HepG2 (cell line): ENCODE results near the gene CLEC7A. TPM values are rescaled to one million over a fixed set of nuclear protein-coding genes. Genes with fewer than 3 reads are reported as not detected.

ENCODE experiments used
- ATAC-seq: fragments of 200-7000 bp; cut with Tn5 transposase; 3 replicates; pipeline ENCODE4 v1.9.1; 2020; ENCODE audit warnings: mild to moderate bottlenecking, moderate library complexity
- BruUV-seq: library from RNA; stranded (reverse); fragments of 400-500 nt; replicated peaks from 2 replicates; lab custom pipeline; 2021; lab: Mats Ljungman, UMichigan
- CTCF ChIA-PET: fragments of 300-600 bp; formaldehyde crosslinking; extraction: SDS; loops from one replicate; lab custom pipeline; 2021; ENCODE audit warnings: low total read pairs, inconsistent platforms, low intra/inter-chr PET ratio; lab: Yijun Ruan, JAX
- POLR2A ChIA-PET: fragments of 350-600 bp; sonication (Branson Sonifier 250); formaldehyde crosslinking; loops from one replicate; lab custom pipeline; 2020; ENCODE audit warnings: antibody characterized with exemption, inconsistent platforms; lab: Yijun Ruan, JAX
- DNase-seq: peaks from one replicate; pipeline ENCODE4 v3.0.0-alpha.2; 2015; ENCODE audit warnings: low spot score
- FAIRE-seq: peaks from 3 replicates; lab custom pipeline; 2011; peaks lifted over from hg19 to GRCh38; lab: Jason Lieb, UNC
- H2AFZ ChIP-seq: one replicate; pipeline ENCODE4 v1.6.1; 2011; ENCODE audit warnings: low read length, inconsistent platforms
- H3K27ac ChIP-seq: fragments of 300-600 bp; 3 replicates; pipeline ENCODE4 v1.8.0; 2011; ENCODE audit warnings: mixed run types, mild to moderate bottlenecking, mixed read lengths, low read length, inconsistent platforms; ENCODE audit not compliant: insufficient read depth; ENCODE audit errors: extremely low read length
- H3K27me3 ChIP-seq, 2 experiments: fragments of 200-600 bp in 1 of 2; 2 replicates in 1 of 2; 3 replicates in 1 of 2; pipeline versions ENCODE4 v1.6.0 to v1.8.0; 2011; ENCODE audit warnings: low read length in 2 of 2, mild to moderate bottlenecking in 2 of 2, moderate library complexity in 2 of 2, inconsistent platforms in 1 of 2; ENCODE audit not compliant: insufficient read depth in 2 of 2, control insufficient read depth in 1 of 2
- H3K36me3 ChIP-seq, 2 experiments: fragments of 200-600 bp in 1 of 2; replicated peaks in 1 of 2; 2 replicates in 1 of 2; 3 replicates in 1 of 2; pipeline versions ENCODE4 v1.5.1 to v1.8.0; 2011; ENCODE audit warnings: low read length in 2 of 2, inconsistent platforms in 1 of 2; ENCODE audit not compliant: insufficient read depth in 2 of 2, control insufficient read depth in 1 of 2
- H3K4me1 ChIP-seq: 2 replicates; pipeline ENCODE4 v1.5.1; 2012; ENCODE audit warnings: low read length, inconsistent platforms; ENCODE audit not compliant: insufficient read depth
- H3K4me2 ChIP-seq: 2 replicates; pipeline ENCODE4 v1.6.0; 2011; ENCODE audit warnings: low read depth, low read length, inconsistent platforms
- H3K4me3 ChIP-seq, 3 experiments: fragments of 200-600 bp in 1 of 3; sonication (generic), shearing (Covaris generic) in 1 of 3; replicated peaks in 1 of 3; 2 replicates each; pipeline ENCODE4 v1.5.1; 2011 to 2016; ENCODE audit warnings: low read length in 3 of 3, inconsistent platforms in 2 of 3, low read depth in 2 of 3, mild to moderate bottlenecking in 2 of 3, control low read depth in 1 of 3, mixed read lengths in 1 of 3; ENCODE audit not compliant: insufficient read depth in 1 of 3
- H3K79me2 ChIP-seq: one replicate; pipeline ENCODE4 v1.6.1; 2011; ENCODE audit warnings: low read length, inconsistent platforms; ENCODE audit not compliant: insufficient read depth
- H3K9ac ChIP-seq: 2 replicates; pipeline ENCODE4 v1.6.0; 2011; ENCODE audit warnings: mild to moderate bottlenecking, low read depth, low read length, inconsistent platforms; ENCODE audit not compliant: insufficient read depth
- H3K9me3 ChIP-seq: 2 replicates; pipeline ENCODE4 v1.5.1; 2012; ENCODE audit warnings: mild to moderate bottlenecking, low read length
- H4K20me1 ChIP-seq: 2 replicates; pipeline ENCODE4 v1.6.0; 2011; ENCODE audit warnings: inconsistent platforms, mild to moderate bottlenecking, low read length, moderate library complexity; ENCODE audit not compliant: insufficient read depth
- FOXA3 ChIP-seq: IDR thresholded peaks from 2 replicates; pipeline ENCODE4 v1.6.1; 2016; ENCODE audit warnings: missing genetic modification reagents, missing compliant biosample characterization
- NCOA5 ChIP-seq: sonication (generic); formaldehyde crosslinking; IDR thresholded peaks from 2 replicates; pipeline ENCODE4 v1.4.0; 2020; ENCODE audit warnings: missing genetic modification reagents
- NFYC ChIP-seq: IDR thresholded peaks from 2 replicates; pipeline ENCODE4 v1.6.1; 2016; ENCODE audit warnings: missing genetic modification reagents, missing compliant biosample characterization
- NR2C2 ChIP-seq: sonication (generic); formaldehyde crosslinking; IDR thresholded peaks from 2 replicates; pipeline ENCODE4 v1.4.0; 2020; ENCODE audit warnings: missing genetic modification reagents, mild to moderate bottlenecking, moderate library complexity, borderline replicate concordance
- ZFP82 ChIP-seq: sonication (generic); formaldehyde crosslinking; IDR thresholded peaks from 2 replicates; pipeline ENCODE4 v1.5.1; 2020; ENCODE audit warnings: mild to moderate bottlenecking, missing genetic modification reagents, borderline replicate concordance
- ZNF83 ChIP-seq: sonication (generic); formaldehyde crosslinking; IDR thresholded peaks from 2 replicates; pipeline ENCODE4 v1.4.0; 2020; ENCODE audit warnings: missing genetic modification reagents, mild to moderate bottlenecking, borderline replicate concordance
- WGBS: methylation state at CpG from one replicate; pipeline ENCODE4 v1.1.6; 2017; ENCODE audit warnings: low lambda C conversion rate; 5-methylcytosine and 5-hydroxymethylcytosine counted together
- in situ Hi-C: cut with HindIII; loops from 2 replicates; pipeline ENCODE4 v1.10.0; 2017; ENCODE audit warnings: low pct_unique_long_range_greater_than_20kb; ENCODE audit not compliant: extremely low pct_ligation_motif_present
- intact Hi-C: fragments of 100-400 bp; cut with micrococcal nuclease; formaldehyde crosslinking; loops from one replicate; pipeline ENCODE4 v1.10.0; 2022; ENCODE audit not compliant: unreplicated experiment
- polyA plus RNA-seq, 8 experiments: library from polyadenylated mRNA; depleted of rRNA in 3 of 8; stranded (reverse) in 7 of 8; unstranded in 1 of 8; fragments of >200 nt; fragmentation: Illumina TruSeq in 4 of 8; extraction: Trizol in 4 of 8; gene quantifications; 2 replicates each; pipeline versions ENCODE4 v1.2.1 to v1.2.3, GENCODE V29; 2011 to 2016; ENCODE audit warnings: low read depth in 4 of 8, missing spikeins in 1 of 8, mixed read lengths in 1 of 8; ENCODE audit not compliant: insufficient read depth in 1 of 8
- total RNA-seq, 5 experiments: library from RNA; depleted of rRNA; stranded (reverse); fragments of >200 nt; fragmentation: Illumina TruSeq; extraction: Trizol; gene quantifications; 2 replicates each; pipeline ENCODE4 v1.2.3, GENCODE V29; 2016; ENCODE audit warnings: low read depth in 1 of 5
- TF ChIP-seq, protein P1 (sequence below): sonication (generic); formaldehyde crosslinking; IDR thresholded peaks from 2 replicates; pipeline ENCODE4 v1.5.1; 2020; ENCODE audit warnings: mild to moderate bottlenecking, missing genetic modification reagents, moderate library complexity

CLEC7A gene
- total and polyA plus RNA-seq, 2 of the 13 experiments (the other 11 are each of a cell fraction or from before 2014, with no cell fraction given) = not detected

DNA sequence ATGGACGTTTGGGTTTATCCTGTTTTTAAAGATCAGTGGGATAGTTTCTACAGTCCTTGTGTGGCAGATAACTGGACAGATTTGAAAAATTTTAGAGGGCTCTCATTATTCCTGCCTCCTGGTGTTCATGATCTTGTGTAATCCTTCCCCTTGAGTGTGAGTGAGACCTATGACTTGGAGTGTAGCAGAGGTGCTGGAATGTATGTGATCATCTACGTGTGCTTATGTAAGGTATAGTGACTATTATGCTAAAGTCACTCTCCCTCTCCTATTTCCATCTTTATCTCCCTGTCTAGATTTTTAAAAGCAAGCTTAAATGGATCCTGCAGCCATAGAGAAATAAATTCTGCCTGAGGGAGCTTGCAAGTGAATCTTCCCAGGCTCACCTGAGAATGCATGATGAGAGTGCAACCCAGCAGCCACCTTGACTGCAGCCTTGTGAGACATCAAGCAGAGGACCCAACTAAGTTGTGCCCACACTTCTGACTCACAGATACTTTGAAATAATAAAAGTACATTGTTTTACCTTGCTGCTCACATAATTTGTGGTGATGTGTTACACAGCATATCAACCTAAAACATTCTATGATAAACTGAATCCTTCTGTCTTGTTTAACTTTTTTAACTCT lies 45.1 kb upstream of the CLEC7A start:
- Histone ChIP-seq H3K4me3 (no peak overlapping the region), H3K4me2 (no peak overlapping the region), H3K9me3 (no peaks in the 10 kb centered on the region), H2AFZ (no peak overlapping the region), H3K4me1 (no peaks in the 10 kb centered on the region), H3K27ac (no peak overlapping the region), H3K27me3 (no peaks in the 10 kb centered on the region), H3K79me2 (no peaks in the 10 kb centered on the region), H3K9ac (no peak overlapping the region), H4K20me1 (no peaks in the 10 kb centered on the region), H3K36me3 (no peaks in the 10 kb centered on the region)
- ChIA-PET POLR2A (no interaction called here), CTCF (no interaction called here)
- TF ChIP-seq ZNF83 (CRISPR knock-in tag) = no peak
- no peak for TF ChIP-seq ZFP82 (CRISPR knock-in tag)
- TF ChIP-seq NFYC (CRISPR knock-in tag) = no peak
- BruUV-seq = no TSS peak
- DNase-seq (no peak), ATAC-seq (no peak), FAIRE-seq (no peak)
- in situ Hi-C loops = no loop called here
- intact Hi-C loops = no loop called here
- 2% methylated on average over 2 of the region's 2 CpGs for WGBS

DNA sequence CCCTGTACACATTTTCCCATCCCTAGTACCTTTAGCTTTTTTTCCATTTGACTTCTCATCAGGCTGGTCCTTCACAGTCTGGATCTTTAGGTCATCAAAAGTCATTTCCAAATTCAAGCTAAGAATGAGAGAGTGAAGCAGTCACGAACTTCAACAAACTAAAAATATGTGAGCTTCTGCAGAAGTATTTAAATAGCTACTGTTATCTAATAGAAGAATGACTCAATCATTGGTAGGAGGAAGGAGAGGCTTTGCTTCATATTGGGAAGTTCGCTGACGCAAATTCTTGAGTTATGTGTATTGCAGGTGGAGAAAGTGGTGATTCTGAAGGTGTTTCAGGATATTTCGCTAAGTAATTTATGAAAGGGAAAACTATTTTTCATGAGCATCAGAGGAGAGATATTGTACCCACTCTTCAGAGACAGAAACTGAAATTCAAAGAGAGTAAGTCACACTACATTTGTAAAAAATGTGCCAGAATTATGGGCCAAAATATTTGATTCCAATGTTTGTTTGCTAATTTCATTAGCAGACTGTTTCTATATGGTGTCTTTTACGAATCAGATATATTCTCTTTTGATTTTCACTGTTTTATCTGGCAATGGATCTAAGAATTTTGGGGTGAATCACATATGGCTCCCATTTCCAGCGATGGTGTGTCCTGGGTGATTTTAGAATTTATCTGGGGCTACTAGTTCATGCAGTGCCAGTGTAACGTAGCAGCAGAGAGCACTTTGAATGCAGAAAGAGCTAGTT lies 42.2 kb upstream of the CLEC7A start, which contains the start of gene OLR1:
Gene OLR1 (minus strand): TSS at position 160 of the 756 bp plus-strand sequence. CDS start 55 bp downstream, at position 105.
- no peak within 1 kb of the TSS for H3K4me3 ChIP-seq
- FAIRE-seq = no peak
- CTCF ChIA-PET = no interaction called here
- TF ChIP-seq FOXA3 (CRISPR knock-in tag) = no peak
- no peak for TF ChIP-seq NCOA5 (CRISPR knock-in tag)
- no peak for TF ChIP-seq NR2C2 (CRISPR knock-in tag)
- TF ChIP-seq, protein P1, sequence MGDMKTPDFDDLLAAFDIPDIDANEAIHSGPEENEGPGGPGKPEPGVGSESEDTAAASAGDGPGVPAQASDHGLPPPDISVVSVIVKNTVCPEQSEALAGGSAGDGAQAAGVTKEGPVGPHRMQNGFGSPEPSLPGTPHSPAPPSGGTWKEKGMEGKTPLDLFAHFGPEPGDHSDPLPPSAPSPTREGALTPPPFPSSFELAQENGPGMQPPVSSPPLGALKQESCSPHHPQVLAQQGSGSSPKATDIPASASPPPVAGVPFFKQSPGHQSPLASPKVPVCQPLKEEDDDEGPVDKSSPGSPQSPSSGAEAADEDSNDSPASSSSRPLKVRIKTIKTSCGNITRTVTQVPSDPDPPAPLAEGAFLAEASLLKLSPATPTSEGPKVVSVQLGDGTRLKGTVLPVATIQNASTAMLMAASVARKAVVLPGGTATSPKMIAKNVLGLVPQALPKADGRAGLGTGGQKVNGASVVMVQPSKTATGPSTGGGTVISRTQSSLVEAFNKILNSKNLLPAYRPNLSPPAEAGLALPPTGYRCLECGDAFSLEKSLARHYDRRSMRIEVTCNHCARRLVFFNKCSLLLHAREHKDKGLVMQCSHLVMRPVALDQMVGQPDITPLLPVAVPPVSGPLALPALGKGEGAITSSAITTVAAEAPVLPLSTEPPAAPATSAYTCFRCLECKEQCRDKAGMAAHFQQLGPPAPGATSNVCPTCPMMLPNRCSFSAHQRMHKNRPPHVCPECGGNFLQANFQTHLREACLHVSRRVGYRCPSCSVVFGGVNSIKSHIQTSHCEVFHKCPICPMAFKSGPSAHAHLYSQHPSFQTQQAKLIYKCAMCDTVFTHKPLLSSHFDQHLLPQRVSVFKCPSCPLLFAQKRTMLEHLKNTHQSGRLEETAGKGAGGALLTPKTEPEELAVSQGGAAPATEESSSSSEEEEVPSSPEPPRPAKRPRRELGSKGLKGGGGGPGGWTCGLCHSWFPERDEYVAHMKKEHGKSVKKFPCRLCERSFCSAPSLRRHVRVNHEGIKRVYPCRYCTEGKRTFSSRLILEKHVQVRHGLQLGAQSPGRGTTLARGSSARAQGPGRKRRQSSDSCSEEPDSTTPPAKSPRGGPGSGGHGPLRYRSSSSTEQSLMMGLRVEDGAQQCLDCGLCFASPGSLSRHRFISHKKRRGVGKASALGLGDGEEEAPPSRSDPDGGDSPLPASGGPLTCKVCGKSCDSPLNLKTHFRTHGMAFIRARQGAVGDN (CRISPR knock-in tag) = no peak

More for the DNA sequence above, 42.2 kb upstream of the CLEC7A start, which contains the start of gene OLR1:
- no peaks in the 10 kb centered on the region for H3K79me2 ChIP-seq
- intact Hi-C loops = no loop called here
- no peaks in the 10 kb centered on the region for H3K4me1 ChIP-seq
- no peak within 1 kb of the TSS for H3K9ac ChIP-seq
- H4K20me1 ChIP-seq = no peaks in the 10 kb centered on the region
- POLR2A ChIA-PET = no interaction called here
- no peaks in the 10 kb centered on the region for H3K9me3 ChIP-seq
- DNase-seq = no peak
- no peak within 1 kb of the TSS for H3K27ac ChIP-seq
- no peak for ATAC-seq
- H3K4me2 ChIP-seq = no peak within 1 kb of the TSS
- in situ Hi-C loops = no loop called here
- 37% methylated on average over 7 of the region's 7 CpGs for WGBS
- H2AFZ ChIP-seq = no peak within 1 kb of the TSS
- no peaks in the 10 kb centered on the region for H3K27me3 ChIP-seq
- no TSS peak for BruUV-seq
- no peaks in the 10 kb centered on the region for H3K36me3 ChIP-seq
